ENCODE data around the gene TNP2.
"Not testable (repeated sequence)": the region's sequence is repeated elsewhere in the genome, so short reads cannot be mapped to it uniquely, and the experiment has no call there.

TNP2 gene

GRCh38 chr16:11239644-11240632 lies 29.2 kb downstream of the TNP2 start:
- DNase-seq (ENCODE audit: low read depth): no peak

GRCh38 chr16:11238272-11239202 lies 30.6 kb downstream of the TNP2 start:
- no peak for DNase-seq (ENCODE audit: low read depth)

- no peak for DNase-seq (ENCODE audit: low read depth)
Measured at GRCh38 chr16:11236461-11237254, 32.5 kb downstream of the TNP2 start.

- no peak for DNase-seq (ENCODE audit: low read depth)
Measured at GRCh38 chr16:11235703-11235991, 33.5 kb downstream of the TNP2 start.

GRCh38 chr16:11234884-11235702 lies 34.0 kb downstream of the TNP2 start:
- no peak for DNase-seq (ENCODE audit: low read depth)

- DNase-seq (ENCODE audit: low read depth): no peak
Measured at GRCh38 chr16:11233727-11234376, 35.3 kb downstream of the TNP2 start.

GRCh38 chr16:11232852-11233726 lies 36.0 kb downstream of the TNP2 start:
- no peak for DNase-seq (ENCODE audit: low read depth)

- DNase-seq (ENCODE audit: low read depth): no peak
Measured at GRCh38 chr16:11232302-11232851, 36.7 kb downstream of the TNP2 start.

GRCh38 chr16:11231367-11231970 lies 37.7 kb downstream of the TNP2 start:
- no peak for DNase-seq (ENCODE audit: low read depth)

- no peak for DNase-seq (ENCODE audit: low read depth)
Measured at GRCh38 chr16:11229906-11230305, 39.2 kb downstream of the TNP2 start.

GRCh38 chr16:11229432-11229831 lies 39.7 kb downstream of the TNP2 start:
- DNase-seq (ENCODE audit: low read depth): no peak

GRCh38 chr16:11225677-11226549 lies 43.2 kb downstream of the TNP2 start:
- no peak for DNase-seq (ENCODE audit: low read depth)

- DNase-seq (ENCODE audit: low read depth): no peak
Measured at GRCh38 chr16:11224894-11225676, 44.0 kb downstream of the TNP2 start.

GRCh38 chr16:11224096-11224893 lies 44.8 kb downstream of the TNP2 start:
- no peak for DNase-seq (ENCODE audit: low read depth)

GRCh38 chr16:11220507-11220906 lies 48.6 kb downstream of the TNP2 start:
- DNase-seq (ENCODE audit: low read depth): not testable (repeated sequence)

- DNase-seq (ENCODE audit: low read depth): no peak
Measured at GRCh38 chr16:11219178-11219577, 49.9 kb downstream of the TNP2 start.
